NB4 (cell line): ENCODE results near the gene LMTK2.

Experiments
- CTCF ChIP-seq: IDR thresholded peaks from one replicate; pipeline ENCODE4 v1.5.1; 2012; ENCODE audit warnings: low read depth, low read length
- POLR2A ChIP-seq: IDR thresholded peaks from 2 replicates; pipeline ENCODE4 v1.6.1; 2011; ENCODE audit warnings: mild to moderate bottlenecking; ENCODE audit not compliant: insufficient read length; ENCODE audit errors: extremely low read depth

GRCh38 chr7:98222533-98223195 lies 116.0 kb downstream of the LMTK2 start:
- TF ChIP-seq CTCF: no peak
- TF ChIP-seq POLR2A: no peak
